Neural cell (in vitro differentiated cells): ENCODE data around the gene BRMS1. TPM values are rescaled to one million over a fixed set of nuclear protein-coding genes. Genes with fewer than 3 reads are reported as not detected.

Experiments used
- H2AFZ ChIP-seq: fragments of 200-600, 300-800 bp; sonication (generic), shearing (Covaris generic); 2 replicates; pipeline ENCODE4 v1.6.0; 2014; ENCODE audit warnings: low read depth, mild to moderate bottlenecking, antibody characterized with exemption, low read length, moderate library complexity
- H3F3A ChIP-seq: fragments of 200-600 bp; shearing (Covaris generic); 2 replicates; pipeline ENCODE4 v1.6.1; 2016; ENCODE audit warnings: mild to moderate bottlenecking, moderate library complexity, mixed read lengths, antibody characterized with exemption, low read length; ENCODE audit not compliant: insufficient read depth, poor library complexity, severe bottlenecking
- H3K27ac ChIP-seq: fragments of 200-600, 300-800 bp; sonication (generic), shearing (Covaris generic); 2 replicates; pipeline ENCODE4 v1.5.1; 2014; ENCODE audit warnings: mild to moderate bottlenecking, low read length, moderate library complexity
- H3K27me3 ChIP-seq: fragments of 300-800, 200-600 bp; sonication (generic), shearing (Covaris generic); 2 replicates; pipeline ENCODE4 v1.6.0; 2014; ENCODE audit warnings: mild to moderate bottlenecking, low read depth, low read length, moderate library complexity; ENCODE audit not compliant: insufficient read depth
- H3K36me3 ChIP-seq: fragments of 300-800, 200-600 bp; sonication (generic), shearing (Covaris generic); 2 replicates; pipeline ENCODE4 v1.5.1; 2014; ENCODE audit warnings: mild to moderate bottlenecking, antibody characterized with exemption, low read length, moderate library complexity; ENCODE audit not compliant: insufficient read depth
- H3K4me2 ChIP-seq: fragments of 300-800, 200-600 bp; sonication (generic), shearing (Covaris generic); 2 replicates; pipeline ENCODE4 v1.6.0; 2014; ENCODE audit warnings: mild to moderate bottlenecking, low read length
- H3K4me3 ChIP-seq: fragments of 300-800, 200-600 bp; sonication (generic), shearing (Covaris generic); 2 replicates; pipeline ENCODE4 v1.5.1; 2014; ENCODE audit warnings: mild to moderate bottlenecking, low read length, moderate library complexity
- H3K79me2 ChIP-seq: fragments of 200-600 bp; shearing (Covaris generic); replicated peaks from 2 replicates; pipeline ENCODE4 v1.6.0; 2014; ENCODE audit warnings: mild to moderate bottlenecking, low read length, moderate library complexity; ENCODE audit not compliant: insufficient read depth
- H3K9ac ChIP-seq: fragments of 300-800, 200-600 bp; sonication (generic), shearing (Covaris generic); 2 replicates; pipeline ENCODE4 v1.6.1; 2016; ENCODE audit warnings: mild to moderate bottlenecking, low read length, mixed read lengths
- H3K9me2 ChIP-seq: fragments of 200-600 bp; shearing (Covaris generic); 2 replicates; pipeline ENCODE4 v1.6.1; 2016; ENCODE audit warnings: mild to moderate bottlenecking, low read length, mixed read lengths; ENCODE audit not compliant: insufficient read depth
- H3K9me3 ChIP-seq: fragments of 200-600, 300-800 bp; sonication (generic), shearing (Covaris generic); 2 replicates; pipeline ENCODE4 v1.6.1; 2016; ENCODE audit warnings: mild to moderate bottlenecking, mixed run types, low read length, moderate library complexity, mixed read lengths
- H4K20me1 ChIP-seq: fragments of 200-600 bp; shearing (Covaris generic); 2 replicates; pipeline ENCODE4 v1.6.1; 2016; ENCODE audit warnings: mild to moderate bottlenecking, mixed run types; ENCODE audit not compliant: insufficient read depth
- EP300 ChIP-seq: fragments of 450-650 bp; conservative IDR thresholded peaks from 2 replicates; pipeline ENCODE4 v1.6.1; 2014; ENCODE audit warnings: antibody characterized with exemption, mild to moderate bottlenecking, moderate library complexity; ENCODE audit not compliant: poor library complexity, severe bottlenecking
- EZH2 ChIP-seq: fragments of 200-600, 300-800 bp; shearing (Covaris generic), sonication (generic); IDR thresholded peaks from 2 replicates; pipeline ENCODE4 v1.6.1; 2014; ENCODE audit warnings: antibody characterized with exemption, low read length, borderline replicate concordance, mild to moderate bottlenecking; ENCODE audit not compliant: insufficient read depth, poor library complexity, severe bottlenecking
- MXI1 ChIP-seq: fragments of 450-650 bp; conservative IDR thresholded peaks from 2 replicates; pipeline ENCODE4 v1.6.1; 2014; ENCODE audit warnings: antibody characterized with exemption, mild to moderate bottlenecking; ENCODE audit not compliant: poor library complexity, severe bottlenecking
- POLR2AphosphoS5 ChIP-seq: IDR thresholded peaks from 2 replicates; pipeline ENCODE4 v1.6.1; 2012
- RAD21 ChIP-seq: fragments of 450-650 bp; conservative IDR thresholded peaks from 2 replicates; pipeline ENCODE4 v1.6.1; 2014; ENCODE audit warnings: antibody characterized with exemption, mild to moderate bottlenecking, moderate library complexity
- SMC3 ChIP-seq: fragments of 450-650 bp; conservative IDR thresholded peaks from 2 replicates; pipeline ENCODE4 v1.6.1; 2014; ENCODE audit warnings: antibody characterized with exemption, mild to moderate bottlenecking, moderate library complexity; ENCODE audit not compliant: poor library complexity
- TAF1 ChIP-seq: IDR thresholded peaks from 2 replicates; pipeline ENCODE4 v1.6.1; 2012; ENCODE audit warnings: low read depth
- polyA plus RNA-seq: library from polyadenylated mRNA; depleted of rRNA; stranded (reverse); fragments of >200 nt; gene quantifications from 2 replicates; pipeline ENCODE4 v1.2.3, GENCODE V29; 2014
- TF ChIP-seq, protein P1 (sequence below): fragments of 450-650 bp; IDR thresholded peaks from 2 replicates; pipeline ENCODE4 v1.5.1; 2014; ENCODE audit warnings: antibody characterized with exemption, mild to moderate bottlenecking, moderate library complexity; ENCODE audit not compliant: poor library complexity, severe bottlenecking
- TF ChIP-seq, protein P2 (sequence below): IDR thresholded peaks from 2 replicates; pipeline ENCODE4 v1.6.1; 2012; ENCODE audit warnings: borderline replicate concordance

BRMS1 gene
- polyA plus RNA-seq, 1 donor from 2014 or later, result 78.3 TPM

DNA sequence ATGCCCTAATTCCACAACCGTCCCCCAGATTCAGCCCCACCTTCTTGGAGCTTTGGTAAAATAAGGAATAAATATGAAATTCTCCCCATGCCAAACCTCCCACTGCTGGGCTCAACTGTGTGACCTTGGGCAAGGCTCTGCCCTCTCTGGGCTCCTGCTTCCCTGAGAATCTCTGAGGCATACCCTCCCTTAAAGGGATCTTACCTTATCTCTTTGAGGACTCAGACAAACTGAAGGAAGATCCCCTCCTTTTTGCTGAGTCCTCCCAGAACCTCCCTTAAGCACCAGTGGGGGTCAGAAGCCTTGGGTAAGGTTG, 30.8 kb downstream of the BRMS1 start:
- H3F3A ChIP-seq, result no peaks in the 10 kb centered on the region
- H3K9ac ChIP-seq, result no peak overlapping the region
- H3K9me2 ChIP-seq, result no peaks in the 10 kb centered on the region
- H3K36me3 ChIP-seq, result no peaks in the 10 kb centered on the region
- H2AFZ ChIP-seq, result no peak overlapping the region
- H3K4me2 ChIP-seq, result no peak overlapping the region
- no peaks in the 10 kb centered on the region for H4K20me1 ChIP-seq
- H3K27me3 ChIP-seq, result peaks cover 11% of the 10 kb centered on the region
- no peaks in the 10 kb centered on the region for H3K9me3 ChIP-seq
- no peaks in the 10 kb centered on the region for H3K79me2 ChIP-seq
- no peak overlapping the region for H3K4me3 ChIP-seq
- TF ChIP-seq SMC3 (no peak), TAF1 (no peak), EP300 (no peak), EZH2 (no peak), POLR2AphosphoS5 (no peak), MXI1 (no peak), RAD21 (no peak)
- TF ChIP-seq, protein P1, sequence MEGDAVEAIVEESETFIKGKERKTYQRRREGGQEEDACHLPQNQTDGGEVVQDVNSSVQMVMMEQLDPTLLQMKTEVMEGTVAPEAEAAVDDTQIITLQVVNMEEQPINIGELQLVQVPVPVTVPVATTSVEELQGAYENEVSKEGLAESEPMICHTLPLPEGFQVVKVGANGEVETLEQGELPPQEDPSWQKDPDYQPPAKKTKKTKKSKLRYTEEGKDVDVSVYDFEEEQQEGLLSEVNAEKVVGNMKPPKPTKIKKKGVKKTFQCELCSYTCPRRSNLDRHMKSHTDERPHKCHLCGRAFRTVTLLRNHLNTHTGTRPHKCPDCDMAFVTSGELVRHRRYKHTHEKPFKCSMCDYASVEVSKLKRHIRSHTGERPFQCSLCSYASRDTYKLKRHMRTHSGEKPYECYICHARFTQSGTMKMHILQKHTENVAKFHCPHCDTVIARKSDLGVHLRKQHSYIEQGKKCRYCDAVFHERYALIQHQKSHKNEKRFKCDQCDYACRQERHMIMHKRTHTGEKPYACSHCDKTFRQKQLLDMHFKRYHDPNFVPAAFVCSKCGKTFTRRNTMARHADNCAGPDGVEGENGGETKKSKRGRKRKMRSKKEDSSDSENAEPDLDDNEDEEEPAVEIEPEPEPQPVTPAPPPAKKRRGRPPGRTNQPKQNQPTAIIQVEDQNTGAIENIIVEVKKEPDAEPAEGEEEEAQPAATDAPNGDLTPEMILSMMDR, result no peak
- TF ChIP-seq, protein P2, sequence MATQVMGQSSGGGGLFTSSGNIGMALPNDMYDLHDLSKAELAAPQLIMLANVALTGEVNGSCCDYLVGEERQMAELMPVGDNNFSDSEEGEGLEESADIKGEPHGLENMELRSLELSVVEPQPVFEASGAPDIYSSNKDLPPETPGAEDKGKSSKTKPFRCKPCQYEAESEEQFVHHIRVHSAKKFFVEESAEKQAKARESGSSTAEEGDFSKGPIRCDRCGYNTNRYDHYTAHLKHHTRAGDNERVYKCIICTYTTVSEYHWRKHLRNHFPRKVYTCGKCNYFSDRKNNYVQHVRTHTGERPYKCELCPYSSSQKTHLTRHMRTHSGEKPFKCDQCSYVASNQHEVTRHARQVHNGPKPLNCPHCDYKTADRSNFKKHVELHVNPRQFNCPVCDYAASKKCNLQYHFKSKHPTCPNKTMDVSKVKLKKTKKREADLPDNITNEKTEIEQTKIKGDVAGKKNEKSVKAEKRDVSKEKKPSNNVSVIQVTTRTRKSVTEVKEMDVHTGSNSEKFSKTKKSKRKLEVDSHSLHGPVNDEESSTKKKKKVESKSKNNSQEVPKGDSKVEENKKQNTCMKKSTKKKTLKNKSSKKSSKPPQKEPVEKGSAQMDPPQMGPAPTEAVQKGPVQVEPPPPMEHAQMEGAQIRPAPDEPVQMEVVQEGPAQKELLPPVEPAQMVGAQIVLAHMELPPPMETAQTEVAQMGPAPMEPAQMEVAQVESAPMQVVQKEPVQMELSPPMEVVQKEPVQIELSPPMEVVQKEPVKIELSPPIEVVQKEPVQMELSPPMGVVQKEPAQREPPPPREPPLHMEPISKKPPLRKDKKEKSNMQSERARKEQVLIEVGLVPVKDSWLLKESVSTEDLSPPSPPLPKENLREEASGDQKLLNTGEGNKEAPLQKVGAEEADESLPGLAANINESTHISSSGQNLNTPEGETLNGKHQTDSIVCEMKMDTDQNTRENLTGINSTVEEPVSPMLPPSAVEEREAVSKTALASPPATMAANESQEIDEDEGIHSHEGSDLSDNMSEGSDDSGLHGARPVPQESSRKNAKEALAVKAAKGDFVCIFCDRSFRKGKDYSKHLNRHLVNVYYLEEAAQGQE, result no peak
- no peak overlapping the region for H3K27ac ChIP-seq

DNA sequence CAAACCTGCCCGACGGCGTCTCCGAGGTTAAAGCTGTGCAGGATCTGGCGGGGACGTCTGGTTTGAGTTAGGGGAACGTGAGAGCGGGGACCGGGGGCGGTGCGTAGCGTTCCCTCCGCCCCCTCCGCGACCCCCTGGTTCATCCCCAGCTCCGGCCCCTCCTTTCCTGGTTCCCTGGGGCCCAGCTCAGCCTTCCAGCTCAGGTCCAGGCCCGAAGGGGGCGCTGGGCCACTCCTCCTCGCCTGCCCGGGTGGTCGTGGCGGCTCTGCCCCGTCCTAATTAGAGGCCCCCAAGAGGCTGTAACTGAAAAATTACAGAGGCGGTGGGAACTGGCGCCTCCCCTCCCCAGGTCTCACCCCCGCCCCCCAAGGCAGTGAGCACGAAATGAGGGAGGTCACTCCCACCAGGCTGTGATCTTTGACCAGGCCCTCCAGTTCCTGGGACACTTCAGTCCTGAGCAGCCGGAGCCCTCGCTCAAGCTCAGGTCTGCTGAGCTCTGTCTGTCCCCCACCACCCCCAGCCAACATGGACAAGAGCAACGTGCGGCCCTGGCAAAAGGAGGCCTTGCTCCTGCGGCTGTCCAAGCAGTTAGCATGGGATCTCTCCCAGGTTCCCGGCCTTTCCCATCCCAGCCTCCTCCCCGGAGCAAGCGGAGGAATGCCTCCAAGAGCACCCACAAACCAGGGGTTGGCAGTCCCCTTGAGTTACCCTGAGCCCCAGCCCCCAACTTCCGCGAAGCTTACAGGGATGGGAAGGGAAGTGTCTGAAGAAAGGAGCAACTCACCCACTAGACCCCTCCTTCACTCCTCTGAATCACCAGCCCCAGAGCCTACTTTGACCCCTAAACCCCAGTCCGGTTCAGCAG, 31.4 kb downstream of the BRMS1 start:
- peaks cover 11% of the 10 kb centered on the region for H3K27me3 ChIP-seq
- H3K9me2 ChIP-seq, result no peaks in the 10 kb centered on the region
- no peaks in the 10 kb centered on the region for H3K9me3 ChIP-seq
- peak overlapping the region; percentile 59 for H3K4me2 ChIP-seq
- no peaks in the 10 kb centered on the region for H3K36me3 ChIP-seq
- no peaks in the 10 kb centered on the region for H3F3A ChIP-seq
- H4K20me1 ChIP-seq, result no peaks in the 10 kb centered on the region
- TF ChIP-seq EP300, result no peak
- TF ChIP-seq, protein P2, result no peak
- TF ChIP-seq SMC3, result no peak
- no peak for TF ChIP-seq TAF1
- no peak for TF ChIP-seq POLR2AphosphoS5
- no peak for TF ChIP-seq EZH2
- TF ChIP-seq RAD21, result no peak
- TF ChIP-seq, protein P1, result no peak
- TF ChIP-seq MXI1, result no peak
- peak overlapping the region; percentile 60 for H2AFZ ChIP-seq
- H3K9ac ChIP-seq, result peak overlapping the region; percentile 69
- peak overlapping the region; percentile 49 for H3K27ac ChIP-seq
- no peaks in the 10 kb centered on the region for H3K79me2 ChIP-seq
- H3K4me3 ChIP-seq, result peak overlapping the region; percentile 70
